K562 (cell line): ENCODE results near the gene MMP15. TPM values are rescaled to one million over a fixed set of nuclear protein-coding genes. Genes with fewer than 3 reads are reported as not detected.

Experiments used
- ATAC-seq: fragments of 200-7000 bp; cut with Tn5 transposase; 3 replicates; pipeline ENCODE4 v1.9.1; 2020; ENCODE audit warnings: moderate library complexity
- BruUV-seq: library from RNA; stranded (reverse); fragments of 400-500 nt; replicated peaks from 2 replicates; lab custom pipeline; 2021; lab: Mats Ljungman, UMichigan
- CTCF ChIA-PET: fragments of 300-600 bp; formaldehyde crosslinking; extraction: SDS; loops from one replicate; lab custom pipeline; 2021; ENCODE audit warnings: low intra/inter-chr PET ratio; lab: Yijun Ruan, JAX
- POLR2A ChIA-PET: fragments of 300-600, 350-650 bp; sonication (Branson Sonifier 250); formaldehyde crosslinking; extraction: SDS; loops from one replicate; lab custom pipeline; 2021; ENCODE audit warnings: antibody characterized with exemption, inconsistent platforms; lab: Yijun Ruan, JAX
- DNase-seq, 4 experiments: peaks; one replicate each; pipeline versions ENCODE4 v3.0.0 to v3.0.0-alpha.2; 2011 to 2018; ENCODE audit warnings: low spot score in 3 of 4, mixed read lengths in 3 of 4; ENCODE audit errors: extremely low read depth in 1 of 4
- FAIRE-seq: peaks from 2 replicates; lab custom pipeline; 2011; peaks lifted over from hg19 to GRCh38; lab: Jason Lieb, UNC
- H2AFZ ChIP-seq: 2 replicates; pipeline ENCODE4 v1.6.0; 2011; ENCODE audit warnings: low read depth, low read length, control low read depth, inconsistent platforms
- H3K27ac ChIP-seq: fragments of 200-600 bp; 3 replicates; pipeline ENCODE4 v1.8.0; 2011; ENCODE audit warnings: low read depth, mild to moderate bottlenecking, control low read depth, inconsistent platforms, low read length, moderate library complexity, mixed read lengths; ENCODE audit errors: extremely low read depth
- H3K27me3 ChIP-seq, 2 experiments: fragments of 300-600 bp in 1 of 2; 2 replicates in 1 of 2; 3 replicates in 1 of 2; pipeline versions ENCODE4 v1.6.0 to v1.8.0; 2011; ENCODE audit warnings: inconsistent platforms in 2 of 2, low read length in 2 of 2, mild to moderate bottlenecking in 1 of 2, mixed read lengths in 1 of 2, moderate library complexity in 1 of 2; ENCODE audit not compliant: control insufficient read depth in 2 of 2, insufficient read depth in 2 of 2
- H3K36me3 ChIP-seq: fragments of 300-600 bp; 3 replicates; pipeline ENCODE4 v1.8.0; 2011; ENCODE audit warnings: mild to moderate bottlenecking, low read length, inconsistent platforms; ENCODE audit not compliant: control insufficient read depth, insufficient read depth
- H3K4me1 ChIP-seq, 2 experiments: fragments of 200-600 bp in 1 of 2; replicated peaks in 1 of 2; 2 replicates in 1 of 2; 3 replicates in 1 of 2; pipeline versions ENCODE4 v1.5.1 to v1.8.0; 2011; ENCODE audit warnings: inconsistent platforms in 2 of 2, low read length in 2 of 2, mild to moderate bottlenecking in 1 of 2, mixed read lengths in 1 of 2, moderate library complexity in 1 of 2; ENCODE audit not compliant: control insufficient read depth in 2 of 2, insufficient read depth in 2 of 2
- H3K4me2 ChIP-seq: 2 replicates; pipeline ENCODE4 v1.6.1; 2011; ENCODE audit warnings: low read length, control low read depth, inconsistent platforms, mixed read lengths; ENCODE audit not compliant: insufficient read depth
- H3K4me3 ChIP-seq: fragments of 200-600 bp; sonication (generic), shearing (Covaris generic); 2 replicates; pipeline ENCODE4 v1.5.1; 2016; ENCODE audit warnings: control low read depth, inconsistent platforms
- H3K79me2 ChIP-seq: fragments of 200-600 bp; 3 replicates; pipeline ENCODE4 v1.8.0; 2011; ENCODE audit warnings: low read length, inconsistent platforms; ENCODE audit not compliant: control insufficient read depth, insufficient read depth
- H3K9ac ChIP-seq, 2 experiments: 2 replicates each; pipeline versions ENCODE4 v1.6.0 to v1.6.1; 2011; ENCODE audit warnings: low read depth in 2 of 2, low read length in 2 of 2, control low read depth in 1 of 2, inconsistent platforms in 1 of 2, mild to moderate bottlenecking in 1 of 2, mixed read lengths in 1 of 2; ENCODE audit not compliant: insufficient read depth in 1 of 2
- H3K9me1 ChIP-seq: one replicate; pipeline ENCODE4 v1.6.0; 2011; ENCODE audit warnings: inconsistent platforms, mild to moderate bottlenecking, low read length, moderate library complexity; ENCODE audit not compliant: control insufficient read depth, insufficient read depth
- H3K9me3 ChIP-seq: replicated peaks from 2 replicates; pipeline ENCODE4 v1.5.1; 2011; ENCODE audit warnings: low read depth, low read length, inconsistent platforms; ENCODE audit not compliant: control insufficient read depth, insufficient read depth
- H4K20me1 ChIP-seq: replicated peaks from 2 replicates; pipeline ENCODE4 v1.6.1; 2011; ENCODE audit warnings: low read length, inconsistent platforms, mixed read lengths; ENCODE audit not compliant: control insufficient read depth, insufficient read depth
- HCFC1 ChIP-seq: IDR thresholded peaks from 2 replicates; pipeline ENCODE4 v1.6.1; 2012; ENCODE audit warnings: low read depth, low read length, improper control_type of control experiment
- POLR2G ChIP-seq: fragments of 200-400 bp; formaldehyde crosslinking; IDR thresholded peaks from 2 replicates; pipeline ENCODE4 v1.6.1; 2017; ENCODE audit warnings: low read depth, mild to moderate bottlenecking, antibody characterized with exemption, low read length, moderate library complexity
- RBFOX2 ChIP-seq: fragments of 200-400 bp; formaldehyde crosslinking; IDR thresholded peaks from 2 replicates; pipeline ENCODE4 v1.6.1; 2017; ENCODE audit warnings: low read depth, mild to moderate bottlenecking, low read length, moderate library complexity
- ZNF75A ChIP-seq: fragments of 450-650 bp; formaldehyde crosslinking; IDR thresholded peaks from 2 replicates; pipeline ENCODE4 v1.4.0; 2020; ENCODE audit warnings: mild to moderate bottlenecking
- WGBS: fragments of 100-300 bp; shearing (Covaris generic); methylation state at CpG from one replicate; pipeline ENCODE4 v1.1.6; 2016; ENCODE audit warnings: low coverage, mixed read lengths; ENCODE audit not compliant: insufficient coverage; ENCODE audit errors: missing lambda C conversion rate; 5-methylcytosine and 5-hydroxymethylcytosine counted together
- in situ Hi-C: fragments of 300-500 bp; cut with MboI; formaldehyde crosslinking; loops from 4 replicates; pipeline ENCODE4 v1.15.0; 2018; ENCODE audit warnings: inconsistent platforms, mixed read lengths
- intact Hi-C: fragments of 100-400 bp; cut with micrococcal nuclease; formaldehyde crosslinking; loops from 2 replicates; pipeline ENCODE4 v1.14.2; 2022
- polyA plus RNA-seq, 8 experiments: library from polyadenylated mRNA; depleted of rRNA in 4 of 8; stranded (reverse) in 5 of 8; unstranded in 3 of 8; fragments of >200 nt; fragmentation: Nextera tagmentation in 2 of 8; fragmentation: Illumina TruSeq in 1 of 8; extraction: Ambion mirVana in 2 of 8; extraction: Trizol in 1 of 8; gene quantifications; 2 replicates each; pipeline versions ENCODE4 v1.2.1 to v1.2.3, GENCODE V29; 2011 to 2014; ENCODE audit warnings: inconsistent platforms in 1 of 8, missing spikeins in 1 of 8
- total RNA-seq, 7 experiments: library from RNA; depleted of rRNA in 6 of 7; stranded (reverse); fragments of >200 nt in 6 of 7; fragmentation: Illumina TruSeq in 2 of 7; extraction: Trizol in 2 of 7; gene quantifications; 2 replicates each; pipeline versions ENCODE4 v1.2.1 to v1.2.3, GENCODE V29; 2011 to 2021; ENCODE audit warnings: low replicate concordance in 1 of 7
- TF ChIP-seq, protein P1 (sequence below): sonication (generic); formaldehyde crosslinking; IDR thresholded peaks from 2 replicates; pipeline ENCODE4 v1.8.1; 2023; ENCODE audit warnings: mild to moderate bottlenecking, missing genetic modification reagents

The MMP15 gene
- total and polyA plus RNA-seq, 9 of the 15 experiments (the other 6 are each of a cell fraction or from before 2014, with no cell fraction given) = 0.01 to 20.4 (median 5.5) TPM

DNA sequence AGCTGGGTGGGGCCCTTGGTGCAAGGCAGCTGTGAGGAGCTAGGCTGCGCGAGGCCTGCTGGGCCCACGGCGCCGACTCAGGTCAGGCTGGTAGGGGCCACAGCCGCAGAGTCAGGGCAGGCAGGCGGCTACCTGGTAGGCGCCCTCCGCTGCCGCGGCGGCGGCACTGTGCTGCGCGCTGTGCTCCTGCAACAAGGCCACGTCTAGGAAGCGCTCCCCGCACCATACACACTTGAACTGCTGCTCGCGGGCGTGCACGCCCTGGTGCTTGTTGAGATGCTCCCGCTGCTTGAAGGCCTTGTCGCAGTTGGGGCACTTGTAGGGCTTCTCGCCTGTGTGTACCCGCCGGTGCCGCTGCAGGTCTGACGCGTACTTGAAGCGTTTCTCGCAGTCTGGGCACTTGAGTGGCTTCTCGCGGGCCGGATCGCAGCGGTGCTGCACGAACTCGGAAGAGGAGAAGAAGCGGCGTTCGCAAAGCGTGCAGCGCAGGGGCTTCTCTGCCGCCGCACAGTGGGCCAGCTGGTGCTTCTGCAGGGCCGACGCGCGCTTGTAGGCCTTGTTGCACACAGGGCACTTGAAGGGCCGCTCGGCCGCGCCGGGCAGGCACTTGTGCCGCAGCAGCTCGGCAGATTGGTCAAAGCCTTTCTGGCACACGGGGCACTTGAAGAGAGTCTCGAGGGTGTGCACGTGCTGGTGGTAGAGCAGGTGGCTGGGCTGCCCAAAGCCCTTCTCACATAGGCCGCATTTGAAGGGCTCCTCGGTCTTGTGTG lies 29.0 kb upstream of the MMP15 start:
- H2AFZ ChIP-seq = no peak overlapping the region
- no peak overlapping the region for H3K27ac ChIP-seq
- no TSS peak for BruUV-seq
- H3K9me1 ChIP-seq = peaks cover 4% of the 10 kb centered on the region
- H3K4me2 ChIP-seq = no peak overlapping the region
- in situ Hi-C loops = no loop called here
- ChIA-PET CTCF (no interaction called here), POLR2A (interaction anchor here (0.7 kb wide), 1 partner anchor 11 kb away, joined by 5 read pairs; no protein-coding TSS in a partner anchor)
- no peaks in the 10 kb centered on the region for H3K27me3 ChIP-seq
- no peak overlapping the region for H3K9ac ChIP-seq
- H3K4me1 ChIP-seq = peaks cover 18 to 37% of the 10 kb centered on the region in 2 experiments; a peak in 4 of 5 replicates
- ATAC-seq (no peak), FAIRE-seq (no peak), DNase-seq (no peak)
- H3K9me3 ChIP-seq = no peaks in the 10 kb centered on the region
- no peak overlapping the region for H3K4me3 ChIP-seq
- peaks cover 5% of the 10 kb centered on the region for H4K20me1 ChIP-seq
- no peaks in the 10 kb centered on the region; the same call in 2 of the 3 replicates for H3K79me2 ChIP-seq
- intact Hi-C loops = loop anchor here (10.0 kb wide), 1 partner anchor 352 kb away; no protein-coding TSS in a partner anchor
- WGBS = 87% methylated on average over 37 of the region's 62 CpGs
- peaks cover 14% of the 10 kb centered on the region; the same call in 2 of the 3 replicates for H3K36me3 ChIP-seq
- peak; percentile 13 for TF ChIP-seq RBFOX2
- no peak for TF ChIP-seq ZNF75A (CRISPR knock-in tag)
- TF ChIP-seq, protein P1, sequence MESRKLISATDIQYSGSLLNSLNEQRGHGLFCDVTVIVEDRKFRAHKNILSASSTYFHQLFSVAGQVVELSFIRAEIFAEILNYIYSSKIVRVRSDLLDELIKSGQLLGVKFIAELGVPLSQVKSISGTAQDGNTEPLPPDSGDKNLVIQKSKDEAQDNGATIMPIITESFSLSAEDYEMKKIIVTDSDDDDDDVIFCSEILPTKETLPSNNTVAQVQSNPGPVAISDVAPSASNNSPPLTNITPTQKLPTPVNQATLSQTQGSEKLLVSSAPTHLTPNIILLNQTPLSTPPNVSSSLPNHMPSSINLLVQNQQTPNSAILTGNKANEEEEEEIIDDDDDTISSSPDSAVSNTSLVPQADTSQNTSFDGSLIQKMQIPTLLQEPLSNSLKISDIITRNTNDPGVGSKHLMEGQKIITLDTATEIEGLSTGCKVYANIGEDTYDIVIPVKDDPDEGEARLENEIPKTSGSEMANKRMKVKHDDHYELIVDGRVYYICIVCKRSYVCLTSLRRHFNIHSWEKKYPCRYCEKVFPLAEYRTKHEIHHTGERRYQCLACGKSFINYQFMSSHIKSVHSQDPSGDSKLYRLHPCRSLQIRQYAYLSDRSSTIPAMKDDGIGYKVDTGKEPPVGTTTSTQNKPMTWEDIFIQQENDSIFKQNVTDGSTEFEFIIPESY = peak; percentile 74
- TF ChIP-seq POLR2G = peak; percentile 50
- no peak for TF ChIP-seq HCFC1
